PC-3 (cell line): ENCODE measurements around the gene ZFX.

Experiments
- EZH2 ChIP-seq: fragments of 300-600 bp; sonication (generic); IDR thresholded peaks from one replicate; pipeline ENCODE4 v1.6.1; 2017; ENCODE audit warnings: antibody characterized with exemption, mild to moderate bottlenecking, low read length; ENCODE audit not compliant: unreplicated experiment
- TF ChIP-seq, protein P1 (sequence below): fragments of 300-600 bp; sonication (generic); conservative IDR thresholded peaks from 2 replicates; pipeline ENCODE4 v1.5.1; 2017; ENCODE audit warnings: antibody characterized with exemption, low read depth, mild to moderate bottlenecking, low read length

DNA sequence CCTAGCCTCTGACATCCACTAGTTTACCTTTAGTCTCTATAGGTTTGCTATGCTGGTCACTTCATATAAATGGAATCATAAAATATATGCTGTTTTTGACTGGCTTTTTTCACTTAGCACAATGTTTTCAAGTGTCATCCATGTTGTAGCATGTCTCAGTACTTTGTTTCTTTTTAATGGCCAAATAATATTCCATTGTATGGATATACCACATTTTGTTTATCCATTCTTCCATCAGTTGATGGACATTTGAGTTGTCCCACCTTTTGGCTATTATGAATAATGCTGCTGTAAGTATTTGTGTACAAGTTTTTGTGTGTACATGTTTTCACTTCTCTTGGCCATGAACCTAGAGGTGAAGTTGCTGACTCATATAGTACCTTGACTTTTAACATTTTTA is 75.7 kb downstream of the ZFX start:
- TF ChIP-seq, protein P1, sequence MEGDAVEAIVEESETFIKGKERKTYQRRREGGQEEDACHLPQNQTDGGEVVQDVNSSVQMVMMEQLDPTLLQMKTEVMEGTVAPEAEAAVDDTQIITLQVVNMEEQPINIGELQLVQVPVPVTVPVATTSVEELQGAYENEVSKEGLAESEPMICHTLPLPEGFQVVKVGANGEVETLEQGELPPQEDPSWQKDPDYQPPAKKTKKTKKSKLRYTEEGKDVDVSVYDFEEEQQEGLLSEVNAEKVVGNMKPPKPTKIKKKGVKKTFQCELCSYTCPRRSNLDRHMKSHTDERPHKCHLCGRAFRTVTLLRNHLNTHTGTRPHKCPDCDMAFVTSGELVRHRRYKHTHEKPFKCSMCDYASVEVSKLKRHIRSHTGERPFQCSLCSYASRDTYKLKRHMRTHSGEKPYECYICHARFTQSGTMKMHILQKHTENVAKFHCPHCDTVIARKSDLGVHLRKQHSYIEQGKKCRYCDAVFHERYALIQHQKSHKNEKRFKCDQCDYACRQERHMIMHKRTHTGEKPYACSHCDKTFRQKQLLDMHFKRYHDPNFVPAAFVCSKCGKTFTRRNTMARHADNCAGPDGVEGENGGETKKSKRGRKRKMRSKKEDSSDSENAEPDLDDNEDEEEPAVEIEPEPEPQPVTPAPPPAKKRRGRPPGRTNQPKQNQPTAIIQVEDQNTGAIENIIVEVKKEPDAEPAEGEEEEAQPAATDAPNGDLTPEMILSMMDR = no peak
- no peak for TF ChIP-seq EZH2
